ENCODE data around the gene METAP1. TPM values are rescaled to one million over a fixed set of nuclear protein-coding genes. Genes with fewer than 3 reads are reported as not detected.

The METAP1 gene
- total RNA-seq, 1 experiment from 2014 or later, result 63.5 TPM

GRCh38 chr4:99029852-99030251 is 34.3 kb downstream of the METAP1 start:
- Histone ChIP-seq H4K5ac (ENCODE audit: insufficient read length, low read depth, low read length) (no peak overlapping the region), H2BK20ac (ENCODE audit: low read depth, low read length, poor library complexity, severe bottlenecking) (no peak overlapping the region), H2BK5ac (ENCODE audit: insufficient read length, low read length) (no peak overlapping the region), H3K18ac (ENCODE audit: insufficient read length, low read depth, low read length) (no peak overlapping the region), H3K79me2 (ENCODE audit: insufficient read depth, low read length) (peaks cover 26% of the 10 kb centered on the region; the same call in 1 of the 2 replicates), H3T11ph (ENCODE audit: low read length) (no peak overlapping the region), H4K8ac (replicated peaks; ENCODE audit: insufficient read length, low read depth, low read length) (no peak overlapping the region), H3K27ac (ENCODE audit: insufficient read length, low read depth, low read length) (no peak overlapping the region), H3K27me3 (ENCODE audit: insufficient read depth, low read length) (no peaks in the 10 kb centered on the region), H3K4me1 (ENCODE audit: insufficient read depth, low read length) (peaks cover 3% of the 10 kb centered on the region; the same call in 1 of the 2 replicates), H3K14ac (ENCODE audit: insufficient read depth, low read length) (no peak overlapping the region), H3K4ac (ENCODE audit: low read depth, low read length) (no peak overlapping the region), H2BK15ac (ENCODE audit: low read depth, low read length) (no peak overlapping the region), H4K91ac (ENCODE audit: insufficient read length, low read depth, low read length) (no peak overlapping the region), H3K9ac (ENCODE audit: extremely low read depth, insufficient read length, low read length) (no peak overlapping the region), H2AFZ (ENCODE audit: low read length) (no peak overlapping the region), H3K9me3 (ENCODE audit: control insufficient read depth, low read depth, low read length) (no peaks in the 10 kb centered on the region), H3K23me2 (ENCODE audit: insufficient read length, low read depth, low read length, poor library complexity, severe bottlenecking) (no peaks in the 10 kb centered on the region), H3K23ac (ENCODE audit: insufficient read length, low read depth, low read length) (no peak overlapping the region), H3K4me2 (ENCODE audit: insufficient read depth, insufficient read length, low read length) (no peak overlapping the region), H3K56ac (ENCODE audit: insufficient read length, low read depth, low read length) (no peak overlapping the region), H2BK12ac (ENCODE audit: insufficient read length, low read depth, low read length) (no peak overlapping the region), H2AK5ac (ENCODE audit: insufficient read length, low read length) (no peak overlapping the region), H4K20me1 (ENCODE audit: control insufficient read depth, insufficient read depth, insufficient read length) (no peaks in the 10 kb centered on the region), H2BK120ac (ENCODE audit: low read depth, low read length, poor library complexity, severe bottlenecking) (no peak overlapping the region), H3K79me1 (ENCODE audit: insufficient read depth, low read depth, low read length, poor library complexity, severe bottlenecking) (no peaks in the 10 kb centered on the region)
- DNase-seq, result no peak
- WGBS (ENCODE audit: extremely low coverage, insufficient read length, low lambda C conversion rate), result no CpG with 5 or more reads among the region's 3 CpGs
- Mint-ChIP-seq H3K36me3 (ENCODE audit: insufficient read depth in 1 of 3, low read depth in 3 of 3) (peaks cover 14 to 19% (median 15%) of the 10 kb centered on the region in 3 experiments), H3K27me3 (ENCODE audit: low read depth) (no peaks in the 10 kb centered on the region), H3K27ac (0 out of 7 replicates have a peak overlapping the region, but pooled peaks of 1 of the 3 experiments have one; percentile 19), H3K4me1 (peaks cover 26 to 39% of the 10 kb centered on the region in 2 experiments), H3K4me3 (no peak overlapping the region), H3K9me3 (no peaks in the 10 kb centered on the region)
- TF ChIP-seq, protein P1, sequence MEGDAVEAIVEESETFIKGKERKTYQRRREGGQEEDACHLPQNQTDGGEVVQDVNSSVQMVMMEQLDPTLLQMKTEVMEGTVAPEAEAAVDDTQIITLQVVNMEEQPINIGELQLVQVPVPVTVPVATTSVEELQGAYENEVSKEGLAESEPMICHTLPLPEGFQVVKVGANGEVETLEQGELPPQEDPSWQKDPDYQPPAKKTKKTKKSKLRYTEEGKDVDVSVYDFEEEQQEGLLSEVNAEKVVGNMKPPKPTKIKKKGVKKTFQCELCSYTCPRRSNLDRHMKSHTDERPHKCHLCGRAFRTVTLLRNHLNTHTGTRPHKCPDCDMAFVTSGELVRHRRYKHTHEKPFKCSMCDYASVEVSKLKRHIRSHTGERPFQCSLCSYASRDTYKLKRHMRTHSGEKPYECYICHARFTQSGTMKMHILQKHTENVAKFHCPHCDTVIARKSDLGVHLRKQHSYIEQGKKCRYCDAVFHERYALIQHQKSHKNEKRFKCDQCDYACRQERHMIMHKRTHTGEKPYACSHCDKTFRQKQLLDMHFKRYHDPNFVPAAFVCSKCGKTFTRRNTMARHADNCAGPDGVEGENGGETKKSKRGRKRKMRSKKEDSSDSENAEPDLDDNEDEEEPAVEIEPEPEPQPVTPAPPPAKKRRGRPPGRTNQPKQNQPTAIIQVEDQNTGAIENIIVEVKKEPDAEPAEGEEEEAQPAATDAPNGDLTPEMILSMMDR (conservative IDR thresholded peaks at IDR 0.05), result no peak
